GM19025 (cell line): ENCODE results near the gene OR6C6.
"Not testable (repeated sequence)": the region's sequence is repeated elsewhere in the genome, so short reads cannot be mapped to it uniquely, and the experiment has no call there.

Experiments used
- ATAC-seq: cut with Tn5 transposase; IDR thresholded peaks from one replicate; pipeline ENCODE4 v1.9.1; 2021; ENCODE audit warnings: mild to moderate bottlenecking, low read depth, moderate library complexity; ENCODE audit not compliant: unreplicated experiment

OR6C6 gene

DNA sequence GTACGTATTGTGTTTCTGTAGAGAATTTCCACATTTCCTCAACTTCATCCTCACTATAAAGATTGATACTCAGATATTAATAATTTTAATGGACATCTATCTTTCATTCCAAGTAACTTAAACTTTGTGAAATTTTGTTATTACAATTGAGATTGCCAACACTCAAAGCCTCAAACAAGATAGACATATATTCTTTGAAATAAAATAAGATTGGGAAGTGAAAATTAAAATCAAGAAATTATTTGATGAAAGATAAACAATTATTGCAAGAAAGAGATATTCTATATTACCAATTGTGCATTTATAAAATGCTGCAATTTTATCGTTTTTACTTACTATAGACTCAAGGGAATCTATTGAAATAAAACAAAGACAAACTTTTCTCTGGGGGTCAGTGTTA lies at the start of gene OR6C6:
Gene OR6C6 (minus strand): TSS at position 101 of the 400 bp plus-strand sequence. CDS start 1,337 bp downstream, outside the sequence.
- ATAC-seq: no peak

DNA sequence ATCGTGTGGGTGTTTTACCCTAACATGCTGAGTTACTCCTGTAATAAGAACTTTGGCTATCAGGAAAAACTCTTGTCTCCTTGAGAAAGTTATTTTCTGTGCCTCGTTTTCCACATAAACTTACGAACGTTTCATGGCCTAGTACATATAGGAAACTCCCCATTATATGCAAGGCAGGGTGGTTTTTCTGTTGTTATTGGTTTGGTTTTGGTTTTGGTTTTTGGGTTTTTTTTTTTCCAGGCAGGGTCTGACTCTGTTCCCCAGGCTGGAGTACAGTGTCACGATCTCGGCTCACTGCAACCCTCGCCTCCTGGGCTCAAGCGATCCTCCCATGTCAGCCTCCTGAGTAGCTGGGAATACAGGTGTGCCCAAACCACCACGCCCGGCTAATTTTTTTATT lies 39.6 kb upstream of the OR6C6 start:
- ATAC-seq: no peak

DNA sequence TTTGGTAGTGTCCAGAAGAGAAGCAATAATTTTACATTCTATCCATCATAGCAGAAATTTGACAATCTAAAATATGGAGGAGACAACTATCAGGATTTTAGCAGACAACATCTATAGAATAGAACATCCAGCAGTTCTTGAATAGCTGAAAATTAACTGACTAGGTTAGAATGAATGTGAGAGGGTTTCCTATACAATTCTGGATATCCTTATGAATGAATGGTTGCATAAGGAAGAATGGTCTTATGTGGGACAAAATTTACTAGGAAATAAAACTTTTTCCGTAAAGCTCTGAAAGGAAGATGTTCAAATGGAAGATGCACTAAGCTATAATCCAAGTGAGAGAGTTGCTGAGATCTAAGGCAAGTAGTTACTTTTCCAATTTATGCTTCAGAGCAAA lies 34.1 kb upstream of the OR6C6 start, which contains the start of gene OR6C3:
Gene OR6C3 (plus strand): TSS at position 301 of the 400 bp plus-strand sequence. CDS start 955 bp downstream, outside the sequence.
- ATAC-seq: no peak

DNA sequence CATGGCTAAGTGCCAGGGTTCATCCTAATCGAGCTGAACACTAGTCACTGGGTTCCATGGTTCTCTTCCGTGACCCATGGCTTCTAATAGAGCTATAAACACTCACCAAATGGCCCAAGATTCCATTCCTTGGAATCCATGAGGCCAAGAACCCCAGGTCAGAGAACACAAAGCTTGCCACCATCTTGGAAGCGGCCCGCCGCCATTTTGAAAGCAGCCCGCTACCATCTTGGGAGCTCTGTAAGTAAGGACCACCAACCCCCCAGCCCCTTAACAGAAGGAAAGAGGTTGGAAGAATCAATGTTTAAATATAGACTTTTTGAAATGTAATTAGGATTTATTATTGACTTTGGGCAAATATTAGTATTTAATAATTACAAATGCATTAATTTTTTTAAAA lies 29.4 kb upstream of the OR6C6 start:
- not testable (repeated sequence) for ATAC-seq

DNA sequence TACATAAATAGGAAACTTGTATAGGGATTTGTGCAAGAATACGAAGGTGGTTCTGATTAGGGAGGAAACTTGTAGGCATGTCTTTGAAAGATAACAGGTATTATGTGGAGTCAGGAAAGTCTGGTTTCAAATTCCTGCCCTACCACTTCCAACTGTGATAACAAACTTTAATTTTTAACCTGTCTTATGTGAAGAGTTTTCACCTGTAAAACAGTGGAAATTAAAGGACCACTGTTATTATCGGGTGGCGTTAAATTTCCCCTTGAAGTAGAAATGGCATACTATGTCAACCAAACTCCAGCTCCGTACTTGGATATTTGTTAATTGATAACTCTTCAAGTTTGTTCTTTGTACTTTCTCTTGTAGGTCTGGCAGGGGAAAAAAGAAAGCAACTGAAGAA lies 23.8 kb upstream of the OR6C6 start:
- ATAC-seq: no peak

DNA sequence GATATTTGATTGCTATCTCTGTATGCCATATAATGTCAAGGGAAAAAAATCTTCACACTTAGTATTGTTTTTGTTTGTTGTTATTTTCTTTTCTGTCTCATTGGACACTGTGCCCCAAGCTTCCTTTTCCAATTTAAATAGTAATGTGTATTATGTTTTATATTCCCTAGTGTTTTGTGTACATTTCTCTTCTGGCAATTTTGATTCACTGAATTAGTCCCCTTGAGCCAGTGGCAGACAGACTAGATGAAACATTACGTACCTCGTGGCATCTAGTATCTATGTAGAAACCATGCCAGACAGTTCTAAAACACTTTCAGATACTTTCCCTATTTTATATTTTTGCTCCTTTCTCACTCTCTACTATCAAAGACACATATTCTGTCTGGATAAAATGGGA lies 17.7 kb upstream of the OR6C6 start, which contains the start of gene OR6C1:
Gene OR6C1 (plus strand): TSS at position 301 of the 400 bp plus-strand sequence. CDS start 6,257 bp downstream, outside the sequence.
- no peak for ATAC-seq

DNA sequence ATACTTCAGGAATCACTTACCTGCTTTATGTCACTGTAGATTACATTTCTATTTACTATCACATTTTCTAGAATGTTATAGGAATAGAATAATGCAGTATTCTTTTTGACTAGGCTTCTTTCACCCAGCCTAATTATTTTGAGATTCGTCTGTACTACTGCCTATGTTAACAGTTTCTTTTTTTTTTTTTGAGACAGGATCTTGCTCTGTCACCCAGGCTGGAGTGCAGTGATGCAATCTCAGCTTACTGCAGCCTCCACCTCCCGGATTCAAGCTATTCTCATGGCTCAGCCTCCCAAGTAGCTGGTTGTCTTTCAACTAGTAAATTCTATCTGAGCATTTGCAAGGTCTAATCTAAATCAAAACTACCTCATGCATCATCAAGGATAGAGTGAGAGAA lies 6.4 kb downstream of the OR6C6 start:
- no peak for ATAC-seq

DNA sequence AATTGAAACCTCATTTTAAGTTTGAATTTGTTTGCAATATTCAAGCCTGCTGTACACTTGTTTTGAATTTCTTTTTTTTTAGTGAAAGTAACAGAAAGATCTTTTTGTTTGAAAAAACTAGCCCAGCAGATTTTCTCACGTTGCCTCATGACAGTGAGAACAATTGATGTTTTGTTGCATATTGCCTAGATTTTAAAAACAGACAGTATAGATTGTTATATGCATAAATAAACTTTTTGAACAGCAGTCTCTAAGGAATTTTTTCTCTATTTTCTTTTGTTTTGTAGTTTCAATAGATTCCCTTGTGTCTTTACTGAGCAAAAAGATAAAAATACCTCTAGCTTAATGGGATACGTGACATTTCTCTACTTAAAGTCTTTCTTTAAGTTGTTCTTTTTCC lies 15.4 kb downstream of the OR6C6 start:
- no peak for ATAC-seq

DNA sequence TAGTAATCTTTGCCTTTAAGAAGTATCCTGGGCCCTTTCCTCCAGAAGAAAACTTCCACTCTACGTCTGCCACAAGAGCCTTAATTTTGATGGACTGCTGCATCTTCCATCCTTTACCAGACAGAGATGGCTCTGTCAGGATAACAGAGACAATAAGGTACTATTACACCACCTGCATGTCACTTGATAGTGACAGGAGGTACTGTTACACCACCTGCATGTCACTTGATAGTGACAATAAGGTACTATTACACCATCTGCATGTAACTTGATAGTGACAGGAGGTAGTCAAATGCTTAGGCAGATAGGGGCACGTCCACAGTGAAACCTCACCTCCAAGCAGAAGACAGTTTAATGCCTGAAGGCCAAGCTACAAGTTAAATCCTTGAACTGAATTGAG lies 38.1 kb downstream of the OR6C6 start:
- ATAC-seq: no peak

DNA sequence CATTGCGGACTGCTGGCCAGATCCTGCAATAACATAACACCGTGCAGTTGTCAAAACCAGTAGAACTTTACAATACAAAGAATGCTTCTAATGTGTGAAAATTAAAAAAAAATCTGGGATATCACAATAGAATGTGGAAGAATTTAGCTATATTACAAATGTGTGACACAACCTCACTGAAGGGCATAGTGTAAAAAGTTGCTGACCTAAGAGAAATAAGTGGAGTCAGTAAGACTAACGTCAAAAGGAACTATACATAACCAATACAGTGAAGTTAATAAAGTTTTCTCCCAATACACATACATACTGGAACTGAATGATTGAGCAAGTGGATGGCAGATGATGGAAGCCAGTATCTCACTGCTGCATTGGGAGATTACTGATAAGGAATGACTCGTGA lies 39.5 kb downstream of the OR6C6 start:
- ATAC-seq: no peak

DNA sequence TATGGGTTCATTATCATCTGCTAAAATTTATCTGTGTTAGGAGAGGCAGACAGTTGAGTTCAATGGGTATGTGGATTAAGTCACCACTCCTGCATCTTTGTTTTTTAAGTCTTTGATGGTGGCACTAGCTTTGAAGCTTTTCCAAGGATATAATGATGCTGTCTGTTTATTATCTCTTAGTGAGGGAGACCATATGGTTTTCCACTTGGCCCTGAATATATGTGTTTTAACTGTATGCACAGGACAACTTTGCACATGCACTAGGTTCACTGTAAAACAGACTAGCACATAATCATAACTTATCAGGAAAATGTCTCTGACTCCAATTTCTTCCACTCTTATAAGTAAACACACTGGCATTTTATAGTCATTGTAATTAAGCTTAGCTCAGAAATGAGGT lies 43.1 kb downstream of the OR6C6 start:
- no peak for ATAC-seq

DNA sequence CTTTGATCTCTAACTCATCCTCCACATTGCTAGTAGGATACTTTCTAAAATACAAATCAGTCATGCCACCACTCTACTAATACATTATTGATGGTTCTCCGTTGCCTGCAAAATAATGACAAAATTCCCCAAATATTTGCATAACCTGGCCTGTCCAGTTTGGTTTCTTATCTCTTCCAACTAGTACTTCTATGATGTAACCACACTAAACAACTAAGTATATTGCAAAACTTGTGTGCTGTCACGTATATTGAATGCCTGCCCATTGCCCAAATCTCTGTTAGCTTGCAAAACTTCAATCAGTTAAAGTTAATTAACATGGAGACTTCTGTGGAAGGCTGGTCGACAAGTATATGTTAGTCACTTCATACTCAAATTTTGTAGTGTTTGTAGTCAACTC lies 45.4 kb downstream of the OR6C6 start:
- ATAC-seq: no peak

DNA sequence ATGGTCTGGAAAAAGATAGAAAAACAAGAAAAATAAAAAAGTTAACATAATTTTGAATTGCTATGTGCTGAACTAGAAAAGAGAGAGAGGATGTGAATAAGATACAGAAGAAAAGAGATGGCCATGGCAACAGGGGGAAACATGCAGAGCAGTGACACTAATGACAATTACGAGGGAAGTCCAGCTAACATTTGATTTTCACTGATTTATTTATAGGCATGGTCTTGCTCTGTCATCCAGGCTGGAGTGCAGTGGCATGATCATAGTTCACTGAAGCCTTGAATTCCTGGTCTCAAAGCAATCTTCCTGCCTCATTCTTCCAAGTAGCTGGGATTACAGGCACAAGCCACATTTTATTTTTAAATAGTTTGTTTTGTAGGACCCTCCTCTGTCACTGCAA lies 50.2 kb downstream of the OR6C6 start:
- ATAC-seq: no peak

DNA sequence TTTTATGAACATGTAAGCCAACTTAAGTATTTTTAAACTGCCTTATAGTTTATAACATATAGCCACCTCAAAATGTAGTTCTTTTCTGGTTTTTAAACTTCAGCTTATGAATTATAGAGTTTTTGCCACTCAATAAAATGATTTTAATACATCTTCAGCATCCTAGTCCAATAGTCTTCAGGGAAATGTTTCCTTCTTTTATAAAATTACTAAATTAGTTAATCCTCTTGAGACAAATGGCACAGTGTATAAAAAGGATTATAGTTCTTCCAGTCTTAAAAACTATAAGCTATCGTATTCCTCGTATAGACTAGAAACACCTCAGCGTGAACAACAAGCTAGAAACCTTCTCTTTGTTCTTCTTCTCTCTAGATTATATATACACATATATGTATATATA lies 52.1 kb downstream of the OR6C6 start, which contains the start of gene OR6C74:
Gene OR6C74 (plus strand): TSS at position 301 of the 400 bp plus-strand sequence. CDS start 2,679 bp downstream, outside the sequence.
- ATAC-seq: no peak
